Muscle of arm (tissue), 12 donors: ENCODE results near the gene DNASE1L1. TPM values are rescaled to one million over a fixed set of nuclear protein-coding genes. Genes with fewer than 3 reads are reported as not detected.

Experiments used
- DNase-seq: peaks from one replicate; pipeline ENCODE4 v3.0.0-alpha.2; 2013
- polyA plus RNA-seq, 12 donors: library from polyadenylated mRNA; unstranded; fragments of 120-200 nt; gene quantifications; one replicate each; pipeline ENCODE4 v1.2.1, GENCODE V29; 2013; ENCODE audit not compliant: insufficient read length in 12 of 12

Gene DNASE1L1
- polyA plus RNA-seq, 12 donors = 14.4 to 51.4 (median 34.6) TPM; not detected in 1

DNA sequence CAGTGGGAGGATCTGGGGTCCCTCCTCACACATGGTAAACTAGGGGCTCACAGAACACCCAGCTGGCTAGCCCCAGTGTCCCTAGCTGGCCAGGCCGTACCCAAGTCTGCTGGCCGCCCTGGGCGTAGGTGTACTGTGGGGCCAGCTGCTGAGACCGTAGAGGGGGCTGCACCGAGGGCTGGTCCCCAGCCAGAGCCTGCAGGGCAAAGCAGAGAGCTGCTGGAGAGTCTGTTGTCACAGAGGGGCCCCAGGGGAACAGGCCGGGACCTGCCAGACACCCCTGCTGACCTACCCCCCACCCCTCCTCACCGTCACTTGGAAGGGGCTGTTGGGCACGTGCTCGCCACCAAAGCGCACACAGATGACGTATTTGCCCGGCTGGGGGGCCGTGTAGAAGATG, 54.5 kb downstream of the DNASE1L1 start:
- DNase-seq = no peak

DNA sequence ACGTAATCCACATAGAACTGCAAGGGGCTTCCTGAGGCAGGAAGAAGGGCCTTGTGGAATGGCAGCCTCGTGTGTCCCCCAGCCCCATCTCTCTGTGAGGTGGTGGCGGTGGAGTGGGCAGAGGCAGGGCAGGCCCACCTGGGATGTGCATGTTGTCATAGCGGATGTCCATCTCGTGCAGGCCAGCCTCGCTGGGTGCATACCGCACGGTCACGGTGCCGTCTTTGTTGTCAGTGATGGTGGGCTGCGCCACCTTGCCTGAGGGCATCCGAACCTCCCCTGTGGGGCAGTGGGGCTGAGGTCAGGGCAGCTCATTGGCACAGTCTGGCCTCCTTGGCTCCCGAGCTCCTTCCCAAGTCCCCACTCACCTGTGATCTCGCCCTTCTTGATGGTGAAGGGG, 55.0 kb downstream of the DNASE1L1 start:
- no peak for DNase-seq

DNA sequence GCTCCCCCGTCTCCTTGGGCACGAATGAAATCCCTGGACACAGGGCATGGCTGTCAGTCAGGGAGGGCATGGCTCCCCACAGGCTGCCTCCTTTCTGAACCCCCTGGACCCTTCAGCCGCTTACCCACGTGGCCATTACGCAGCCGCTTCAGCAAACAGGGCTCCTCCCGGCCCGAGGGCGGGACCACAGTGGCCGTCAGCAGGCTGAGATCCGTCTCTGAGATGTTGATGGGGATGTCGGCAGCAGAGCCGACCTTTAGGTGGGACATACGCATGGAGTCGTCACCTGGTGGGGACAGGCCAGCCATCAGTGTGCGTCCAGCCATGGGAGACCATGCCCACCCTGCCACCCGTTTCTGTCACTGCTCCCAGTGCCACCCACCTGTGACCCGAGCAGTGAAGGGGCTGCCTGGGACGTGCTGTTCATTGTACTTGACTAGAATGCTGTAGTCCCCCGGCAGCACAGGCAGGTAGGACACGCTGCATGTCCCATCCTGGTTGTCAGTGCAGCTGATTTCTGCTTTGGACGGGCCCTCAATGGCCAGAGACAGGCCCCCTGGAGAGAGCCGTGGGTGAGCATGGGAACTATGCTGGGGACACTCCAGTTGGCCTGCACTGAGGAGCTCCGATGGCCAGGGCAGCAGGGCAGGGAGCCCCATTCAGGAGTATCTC, 55.7 kb downstream of the DNASE1L1 start:
- DNase-seq = no peak

DNA sequence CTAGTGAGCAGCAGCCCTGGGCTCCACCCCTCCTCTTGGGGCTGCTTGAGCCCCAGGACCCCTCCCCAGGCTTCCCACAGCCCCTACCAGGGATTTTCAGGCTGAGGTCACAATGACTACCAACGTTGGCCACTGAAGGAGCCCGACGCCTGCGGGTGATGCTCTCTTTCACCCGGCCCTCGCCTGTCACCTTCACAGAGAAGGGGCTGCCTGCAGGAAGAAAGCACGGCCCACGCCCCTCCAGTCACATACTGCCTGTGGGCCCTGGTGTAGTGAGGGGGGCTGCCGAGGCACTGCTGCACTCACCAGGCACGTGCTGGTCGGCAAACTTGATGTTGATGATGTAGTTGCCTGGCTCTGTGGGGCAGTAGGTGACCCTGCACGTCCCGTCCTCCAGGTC, 56.6 kb downstream of the DNASE1L1 start:
- DNase-seq = no peak

DNA sequence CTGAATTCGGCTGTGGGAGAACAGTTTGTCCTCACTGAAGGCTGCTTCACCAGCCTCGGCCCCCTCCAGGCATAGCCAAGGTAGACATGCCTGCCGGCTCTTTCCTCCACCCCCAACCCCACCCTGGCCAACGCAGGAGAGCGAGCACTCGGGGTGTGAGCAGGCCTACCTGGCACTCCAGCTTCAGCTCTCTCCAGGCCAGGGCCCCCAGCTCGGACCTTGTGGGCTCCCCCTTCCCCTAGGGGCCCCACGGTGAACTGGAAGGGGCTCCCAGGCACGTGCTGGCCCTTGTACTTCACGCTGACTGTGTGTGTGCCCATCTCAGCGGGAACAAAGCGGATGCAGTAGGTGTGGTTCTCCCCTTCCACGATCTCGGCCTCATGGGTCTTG, 57.0 kb downstream of the DNASE1L1 start:
- no peak for DNase-seq

Other genes with a start within 250 kb of the DNASE1L1 start
- gene OPN1MW, start 226.7 kb downstream of the DNASE1L1 start, polyA plus RNA-seq = not detected
- not detected for gene OPN1MW2, start 189.5 kb downstream of the DNASE1L1 start, polyA plus RNA-seq
- gene OPN1MW3, start 151.7 kb downstream of the DNASE1L1 start, polyA plus RNA-seq = not detected
- gene TEX28, start 114.1 kb downstream of the DNASE1L1 start, polyA plus RNA-seq = not detected
- under 1 TPM in 10 of 12 donors, not detected in 2; 0.08 to 0.63 (median 0.35) TPM for gene TKTL1, start 113.5 kb downstream of the DNASE1L1 start, polyA plus RNA-seq
- gene FLNA, start 34.6 kb downstream of the DNASE1L1 start, polyA plus RNA-seq = 100 to 1,000 TPM in 11 of 12 donors, 10 to 100 TPM in 1; 54.4 to 509 (median 215) TPM
- gene EMD, start 30.0 kb downstream of the DNASE1L1 start, polyA plus RNA-seq = 100 to 1,000 TPM in 1 of 12 donors, 10 to 100 TPM in 10, not detected in 1; 36.2 to 121 (median 46.3) TPM
- 1,000 to 10,000 TPM; 1,129 to 5,997 (median 5,399) TPM for gene RPL10, start 10.9 kb downstream of the DNASE1L1 start, polyA plus RNA-seq
- gene TAFAZZIN, start 2.3 kb upstream of the DNASE1L1 start, polyA plus RNA-seq = 10 to 100 TPM in 11 of 12 donors, not detected in 1; 20.0 to 36.3 (median 25.5) TPM
- 10 to 100 TPM in 11 of 12 donors, not detected in 1; 53.5 to 75.1 (median 59.0) TPM for gene ATP6AP1, start 19.4 kb upstream of the DNASE1L1 start, polyA plus RNA-seq
- 100 to 1,000 TPM in 2 of 12 donors, 10 to 100 TPM in 9, not detected in 1; 70.4 to 137 (median 83.8) TPM for gene GDI1, start 27.9 kb upstream of the DNASE1L1 start, polyA plus RNA-seq
- 10 to 100 TPM in 11 of 12 donors, not detected in 1; 47.6 to 88.9 (median 54.2) TPM for gene FAM50A, start 34.9 kb upstream of the DNASE1L1 start, polyA plus RNA-seq
- gene PLXNA3, start 49.0 kb upstream of the DNASE1L1 start, polyA plus RNA-seq = 10 to 100 TPM in 10 of 12 donors, 1 to 10 TPM in 1, not detected in 1; 6.7 to 67.7 (median 38.3) TPM
- 10 to 100 TPM in 7 of 12 donors, 1 to 10 TPM in 4, not detected in 1; 6.6 to 21.3 (median 10.2) TPM for gene LAGE3, start 70.0 kb upstream of the DNASE1L1 start, polyA plus RNA-seq
- gene UBL4A, start 77.4 kb upstream of the DNASE1L1 start, polyA plus RNA-seq = 10 to 100 TPM in 11 of 12 donors, not detected in 1; 16.7 to 29.2 (median 21.2) TPM
- gene SLC10A3, start 81.4 kb upstream of the DNASE1L1 start, polyA plus RNA-seq = 10 to 100 TPM in 7 of 12 donors, 1 to 10 TPM in 4, not detected in 1; 9.6 to 20.6 (median 11.8) TPM
- gene FAM3A, start 107.0 kb upstream of the DNASE1L1 start, polyA plus RNA-seq = 10 to 100 TPM in 11 of 12 donors, not detected in 1; 19.6 to 87.7 (median 25.8) TPM
- gene G6PD, start 137.6 kb upstream of the DNASE1L1 start, polyA plus RNA-seq = 10 to 100 TPM in 8 of 12 donors, 1 to 10 TPM in 3, not detected in 1; 8.5 to 41.0 (median 11.9) TPM
- 10 to 100 TPM in 10 of 12 donors, 1 to 10 TPM in 1, not detected in 1; 9.6 to 16.6 (median 12.3) TPM for gene IKBKG, start 138.4 kb upstream of the DNASE1L1 start, polyA plus RNA-seq
- gene CTAG1A, start 175.9 kb upstream of the DNASE1L1 start, polyA plus RNA-seq = not detected
- gene CTAG1B, start 210.0 kb upstream of the DNASE1L1 start, polyA plus RNA-seq = not detected
- gene CTAG2, start 244.3 kb upstream of the DNASE1L1 start, polyA plus RNA-seq = not detected